HG03196 (cell line): ENCODE measurements around the gene PTOV1.

Experiments used
- ATAC-seq: cut with Tn5 transposase; IDR thresholded peaks from one replicate; pipeline ENCODE4 v1.9.1; 2021; ENCODE audit not compliant: unreplicated experiment

The PTOV1 gene

GRCh38 chr19:49858088-49858985 is 7.4 kb downstream of the PTOV1 start:
- ATAC-seq: no peak

- no peak for ATAC-seq
Observed at GRCh38 chr19:49859682-49860335, 8.8 kb downstream of the PTOV1 start.

GRCh38 chr19:49860336-49861102 is 9.6 kb downstream of the PTOV1 start:
- ATAC-seq: no peak

- ATAC-seq: no peak
Observed at GRCh38 chr19:49861107-49861506, 10.1 kb downstream of the PTOV1 start.

DNA sequence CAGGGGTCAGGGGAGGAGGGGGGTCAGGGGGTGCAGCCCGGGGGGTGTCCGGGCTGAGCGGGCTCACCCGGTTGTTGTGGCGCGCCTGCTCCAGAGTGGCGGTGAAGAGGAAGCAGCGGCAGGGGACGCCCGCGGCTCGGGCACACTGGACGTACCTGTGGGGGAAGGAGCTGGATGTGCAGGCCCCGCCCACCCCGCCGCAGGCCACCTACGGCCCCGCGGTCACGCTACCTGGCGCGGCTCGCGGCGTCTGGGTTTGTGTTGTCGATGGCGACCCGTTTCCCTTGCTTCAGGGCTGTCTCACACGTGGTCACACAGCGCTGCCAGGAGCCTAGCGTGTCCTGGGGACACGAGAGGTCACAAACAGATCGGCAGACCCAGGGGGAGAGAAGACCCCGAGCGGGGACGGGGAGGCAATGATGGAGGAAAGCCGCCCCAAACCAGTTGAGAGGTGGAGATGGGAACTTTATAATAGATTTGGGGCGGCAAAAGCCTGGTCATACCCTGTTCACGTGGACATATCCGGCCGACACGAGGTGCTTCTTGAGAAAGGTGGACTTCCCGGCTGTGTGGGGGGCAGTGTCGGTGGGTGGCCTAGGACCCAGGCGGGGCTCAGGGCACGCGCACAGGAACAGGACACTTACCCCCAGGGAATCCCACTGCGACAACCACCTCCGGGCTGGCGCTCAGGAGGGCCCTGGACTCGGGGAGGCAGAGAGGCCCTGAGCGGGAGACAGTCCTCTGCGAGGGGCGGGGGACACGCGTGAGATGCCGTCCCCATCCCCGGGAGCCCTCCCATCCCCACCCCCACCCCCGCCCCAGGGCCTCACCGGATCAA is 10.8 kb downstream of the PTOV1 start:
- ATAC-seq: no peak

DNA sequence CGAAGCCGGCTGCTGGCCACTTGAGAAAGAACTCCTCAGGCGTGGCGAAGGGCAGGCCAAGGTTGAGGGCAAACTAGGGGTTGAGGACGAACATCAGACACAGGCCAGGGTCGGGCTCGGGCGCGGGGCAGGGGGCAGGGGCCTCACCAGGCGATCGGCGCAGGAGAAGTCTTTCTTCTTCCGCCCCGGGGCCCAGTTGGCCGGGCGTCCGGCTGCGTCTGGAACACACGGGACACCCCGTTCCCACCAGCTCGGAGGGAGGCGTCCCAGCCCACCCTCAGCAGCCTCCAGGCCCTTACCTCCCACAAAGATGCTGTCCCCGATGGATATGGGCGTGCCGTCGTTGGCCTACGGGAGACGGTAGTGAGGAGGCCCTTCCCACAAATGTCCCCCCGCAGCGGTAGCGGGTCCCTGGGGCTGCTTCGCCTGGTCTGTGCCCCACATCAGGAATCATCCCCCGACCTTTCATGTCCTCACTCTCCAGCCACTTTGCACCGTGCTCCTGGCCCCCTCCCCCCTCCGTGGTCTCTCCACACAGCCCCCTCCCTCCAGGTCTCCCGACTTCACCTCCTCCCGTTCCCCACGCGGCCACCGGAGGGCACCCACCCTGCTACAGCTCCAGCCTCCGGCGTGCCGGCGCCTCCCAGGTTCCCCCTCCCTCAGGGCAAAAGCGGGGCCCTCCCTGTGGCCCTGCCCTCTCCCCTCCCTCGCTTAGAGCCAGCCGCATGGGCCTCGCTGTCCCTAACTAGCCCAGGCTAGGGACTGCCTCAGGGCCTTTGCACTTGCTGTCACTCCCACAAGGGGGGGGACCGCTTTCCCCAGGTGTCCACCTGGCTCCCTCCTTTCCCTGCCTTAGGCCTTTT is 11.7 kb downstream of the PTOV1 start:
- ATAC-seq: no peak

DNA sequence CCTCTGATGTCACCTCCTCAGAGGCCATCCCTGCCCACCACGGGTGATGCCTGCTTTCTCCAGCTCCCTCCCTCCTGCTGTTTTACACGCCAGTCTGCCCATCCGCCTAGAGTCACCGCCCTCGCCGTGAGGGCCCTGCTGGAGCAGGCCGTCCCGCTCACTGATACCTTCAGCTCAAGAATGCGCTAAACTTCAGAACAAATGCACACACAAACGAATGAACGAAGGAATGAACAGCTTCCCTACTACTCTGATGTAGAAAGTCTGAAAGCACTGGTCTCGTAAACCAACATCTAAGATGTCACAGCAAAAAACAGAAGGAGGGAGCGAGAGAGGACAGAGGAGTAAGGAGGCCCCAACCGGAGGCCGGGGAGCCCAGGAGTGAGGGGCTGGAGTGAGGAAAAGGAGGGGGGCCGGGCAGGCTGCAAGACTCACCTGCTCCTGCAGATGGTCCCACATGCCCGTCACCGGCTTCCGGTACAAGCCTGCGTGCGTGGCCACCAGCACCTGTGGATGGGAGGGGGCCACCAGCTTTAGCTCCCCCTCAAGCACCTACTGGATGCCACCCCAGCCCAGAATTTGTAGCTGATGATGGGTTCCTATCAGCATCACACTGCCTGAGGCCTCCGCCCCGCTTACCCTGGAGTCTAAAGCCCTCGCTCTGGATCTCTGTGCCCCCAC is 12.4 kb downstream of the PTOV1 start:
- no peak for ATAC-seq

DNA sequence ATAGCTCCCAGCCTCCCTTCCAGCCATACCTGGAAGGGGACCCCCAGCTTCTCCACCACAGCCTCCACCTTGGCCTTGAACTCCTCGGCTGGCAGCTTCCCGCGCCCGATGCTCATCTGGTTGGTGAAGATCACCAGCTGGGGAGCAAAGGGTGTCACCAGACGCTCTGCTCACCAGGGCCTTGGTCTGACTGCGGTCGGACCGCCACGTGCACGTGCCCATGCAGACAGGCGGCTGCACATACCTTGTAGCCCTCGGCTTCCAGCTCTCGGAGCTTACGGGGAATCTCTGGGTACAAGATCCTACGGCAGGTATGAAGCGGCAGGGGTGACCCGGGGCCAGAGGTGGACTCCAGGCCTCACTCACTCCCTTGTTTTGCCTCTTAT is 13.0 kb downstream of the PTOV1 start:
- no peak for ATAC-seq

DNA sequence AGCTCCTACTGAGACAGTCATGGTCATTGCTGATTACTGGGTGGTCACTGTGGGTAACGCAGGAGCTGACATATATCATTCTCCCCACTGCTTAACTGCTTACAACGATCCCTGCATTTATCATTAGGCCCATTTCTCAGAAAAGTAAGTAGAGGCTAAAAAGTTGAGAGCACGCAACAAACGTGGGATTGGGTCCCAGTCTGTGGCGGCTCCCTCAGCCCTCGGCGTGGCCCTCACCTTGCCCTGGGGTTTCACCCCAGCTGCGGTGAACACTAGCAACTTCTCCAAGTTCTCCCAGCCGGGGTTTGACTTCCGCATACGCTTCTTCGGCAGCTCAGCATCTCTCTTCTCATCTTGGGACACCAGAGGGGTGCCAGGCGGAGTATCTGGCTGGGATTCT is 13.9 kb downstream of the PTOV1 start:
- ATAC-seq: no peak

GRCh38 chr19:49866933-49867782 is 16.2 kb downstream of the PTOV1 start, which contains the start of gene PNKP:
PNKP (minus strand) TSS chr19:49867576; CDS start chr19:49867204, 372 bp downstream.
- peak; percentile 33 for ATAC-seq

DNA sequence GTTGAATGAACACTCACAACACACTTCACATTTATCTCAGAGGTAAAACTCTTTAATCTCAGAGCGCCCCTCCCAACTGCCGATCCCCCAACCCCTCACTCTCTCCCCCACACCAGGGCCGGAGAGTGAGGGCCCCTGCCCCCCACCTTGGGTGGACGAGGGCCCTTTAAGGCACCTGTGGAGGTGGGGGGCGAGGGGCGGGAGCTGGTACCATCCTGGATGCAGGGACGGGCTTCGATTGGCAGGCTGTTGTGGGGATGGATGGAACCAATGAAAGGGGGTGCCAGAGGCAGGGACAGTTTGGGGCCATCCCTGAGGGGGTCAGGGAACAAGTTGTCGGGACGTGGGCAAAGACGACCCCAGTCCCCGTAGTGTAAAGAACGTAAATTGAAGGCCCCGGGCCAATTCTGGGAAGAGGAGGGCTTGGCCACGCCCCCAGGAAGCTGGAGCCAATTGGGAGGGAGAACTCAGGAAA is 18.1 kb downstream of the PTOV1 start:
- ATAC-seq: peak; percentile 7

- ATAC-seq: peak; percentile 56
Observed at GRCh38 chr19:49869484-49870308, 18.7 kb downstream of the PTOV1 start.

DNA sequence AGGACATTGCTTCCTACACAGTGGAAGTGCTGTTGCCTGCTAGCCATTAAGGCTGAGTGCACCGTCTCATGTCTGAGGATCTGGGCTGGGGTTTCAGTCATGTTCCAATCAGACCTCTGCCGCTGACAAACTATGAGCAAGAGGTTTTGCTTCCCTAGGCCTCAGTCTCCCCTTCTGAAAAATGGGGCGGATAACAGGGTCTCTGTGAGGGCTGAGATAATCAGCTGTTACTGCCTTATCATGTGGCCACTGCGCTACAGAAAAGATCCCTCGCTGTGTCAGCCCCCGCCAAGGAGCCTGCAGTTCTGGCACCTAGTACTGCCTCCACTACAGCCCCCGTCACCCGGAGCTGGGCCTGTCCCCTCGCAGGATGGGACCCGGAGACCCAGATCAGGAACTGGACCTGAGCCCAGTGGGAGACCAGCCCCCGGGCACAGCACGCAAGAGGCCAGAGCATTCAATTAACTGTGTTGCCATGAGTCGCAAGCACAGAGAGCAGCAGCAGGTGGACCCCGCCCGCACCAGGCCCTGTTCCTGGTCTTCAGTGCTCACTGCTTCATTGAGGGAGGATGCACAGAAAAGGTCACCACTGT is 19.4 kb downstream of the PTOV1 start:
- ATAC-seq: no peak

DNA sequence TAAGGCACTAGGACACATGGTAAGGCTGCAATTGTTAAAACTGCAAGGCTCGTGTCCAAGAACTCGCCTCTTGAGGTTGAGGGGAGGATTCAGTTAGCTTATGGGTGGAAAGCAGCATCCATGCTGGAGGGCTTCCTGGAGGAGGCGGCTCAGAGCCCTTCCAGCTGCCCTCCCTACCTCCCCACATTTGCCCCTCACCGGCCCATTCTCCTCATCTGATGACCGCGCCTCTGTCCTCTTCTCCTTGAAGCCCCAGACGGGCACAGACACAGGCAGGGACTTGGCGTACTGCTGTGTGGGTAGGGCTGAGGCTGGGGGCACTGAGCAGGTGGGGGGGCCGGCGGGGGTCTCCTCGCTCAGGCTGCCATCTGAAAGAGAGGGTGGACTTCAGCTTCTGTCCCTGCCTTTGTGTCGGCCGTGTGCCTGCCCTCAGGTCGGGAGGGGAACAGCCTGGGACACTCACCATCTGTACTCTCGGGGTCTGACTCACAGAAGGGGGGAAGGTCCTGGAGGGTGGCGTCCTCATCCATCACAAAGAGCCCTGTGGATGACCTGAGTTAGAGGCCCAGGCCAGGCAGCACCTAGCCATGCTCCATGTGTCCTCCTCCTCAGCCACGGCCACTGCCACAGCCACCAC is 20.5 kb downstream of the PTOV1 start:
- no peak for ATAC-seq

GRCh38 chr19:49872245-49873128 is 21.5 kb downstream of the PTOV1 start:
- ATAC-seq: no peak
